Astrocyte of the cerebellum (primary cell): ENCODE results near the gene ANKS1B.

Source experiments
- DNase-seq: peaks from one replicate; pipeline ENCODE4 v3.0.0-alpha.2; 2011; ENCODE audit warnings: low read depth
- H3K4me3 ChIP-seq: 2 replicates; pipeline ENCODE4 v1.5.1; 2011; ENCODE audit warnings: mild to moderate bottlenecking, low read depth, low read length, moderate library complexity
- in situ Hi-C: cut with HindIII; loops from 2 replicates; pipeline ENCODE4 v1.10.0; 2017; ENCODE audit warnings: low sequenced_read_pairs
- TF ChIP-seq, protein P1 (sequence below): IDR thresholded peaks from 2 replicates; pipeline ENCODE4 v1.5.1; 2012; ENCODE audit warnings: low read length, low read depth, moderate library complexity, mild to moderate bottlenecking; ENCODE audit errors: missing control alignments

The ANKS1B gene

GRCh38 chr12:99983456-99984258 lies 1.1 kb downstream of the ANKS1B start:
- in situ Hi-C loops = no loop called here
- TF ChIP-seq, protein P1, sequence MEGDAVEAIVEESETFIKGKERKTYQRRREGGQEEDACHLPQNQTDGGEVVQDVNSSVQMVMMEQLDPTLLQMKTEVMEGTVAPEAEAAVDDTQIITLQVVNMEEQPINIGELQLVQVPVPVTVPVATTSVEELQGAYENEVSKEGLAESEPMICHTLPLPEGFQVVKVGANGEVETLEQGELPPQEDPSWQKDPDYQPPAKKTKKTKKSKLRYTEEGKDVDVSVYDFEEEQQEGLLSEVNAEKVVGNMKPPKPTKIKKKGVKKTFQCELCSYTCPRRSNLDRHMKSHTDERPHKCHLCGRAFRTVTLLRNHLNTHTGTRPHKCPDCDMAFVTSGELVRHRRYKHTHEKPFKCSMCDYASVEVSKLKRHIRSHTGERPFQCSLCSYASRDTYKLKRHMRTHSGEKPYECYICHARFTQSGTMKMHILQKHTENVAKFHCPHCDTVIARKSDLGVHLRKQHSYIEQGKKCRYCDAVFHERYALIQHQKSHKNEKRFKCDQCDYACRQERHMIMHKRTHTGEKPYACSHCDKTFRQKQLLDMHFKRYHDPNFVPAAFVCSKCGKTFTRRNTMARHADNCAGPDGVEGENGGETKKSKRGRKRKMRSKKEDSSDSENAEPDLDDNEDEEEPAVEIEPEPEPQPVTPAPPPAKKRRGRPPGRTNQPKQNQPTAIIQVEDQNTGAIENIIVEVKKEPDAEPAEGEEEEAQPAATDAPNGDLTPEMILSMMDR = no peak
- peak overlapping the region; percentile 63 for H3K4me3 ChIP-seq
- no peak for DNase-seq

DNA sequence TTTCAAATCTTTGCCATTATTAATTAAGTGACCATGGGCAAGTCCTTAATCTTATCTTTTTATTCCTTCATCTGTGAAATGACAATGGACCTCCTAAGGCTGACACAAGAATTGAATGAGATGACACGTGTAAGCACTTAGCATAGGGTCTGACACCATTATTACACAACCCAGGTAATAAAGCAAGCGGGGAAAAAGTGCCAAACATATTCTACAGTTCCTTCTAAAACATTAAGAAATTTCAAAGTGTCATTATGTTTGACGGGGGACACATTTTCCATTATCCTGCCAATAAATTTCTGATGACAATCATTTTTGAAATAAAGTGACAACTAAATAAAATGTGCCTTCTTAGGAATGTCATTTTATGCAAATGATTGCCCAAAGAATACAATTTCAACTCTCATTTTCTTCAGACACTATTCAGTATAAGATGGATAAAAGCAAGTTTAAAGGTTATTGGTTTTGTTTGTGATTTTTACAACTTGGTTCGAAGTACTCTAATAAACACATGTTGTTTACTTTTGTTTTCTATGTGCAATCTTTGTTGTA lies 3.0 kb downstream of the ANKS1B start:
- TF ChIP-seq, protein P1 = no peak
- no peak overlapping the region for H3K4me3 ChIP-seq
- DNase-seq = no peak
- in situ Hi-C loops = no loop called here

- TF ChIP-seq, protein P1 = no peak
- no peak overlapping the region for H3K4me3 ChIP-seq
- in situ Hi-C loops = no loop called here
- DNase-seq = no peak
These were observed 5.3 kb downstream of the ANKS1B start for GRCh38 chr12:99979471-99979870.

DNA sequence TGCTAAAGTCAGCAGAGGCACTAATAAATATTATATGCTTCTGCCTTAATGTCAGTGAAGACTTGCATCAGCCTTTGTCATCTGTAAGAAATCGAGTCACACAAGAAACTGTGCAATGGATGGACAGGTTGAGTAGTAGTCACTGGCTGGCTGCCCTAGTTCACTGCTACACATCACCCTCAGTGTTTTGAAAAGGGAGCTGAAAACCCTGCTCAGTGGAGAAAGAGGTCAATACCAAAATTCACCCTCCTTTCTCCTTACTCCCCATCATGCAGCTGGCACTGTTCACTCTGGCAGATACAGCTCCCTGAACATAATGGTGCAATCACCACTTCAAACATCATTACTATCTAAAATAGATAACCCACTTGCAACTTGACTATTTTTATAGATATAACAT lies 6.6 kb downstream of the ANKS1B start:
- DNase-seq = no peak
- in situ Hi-C loops = no loop called here
- H3K4me3 ChIP-seq = no peak overlapping the region
- TF ChIP-seq, protein P1 = no peak

GRCh38 chr12:99977550-99977949 lies 7.2 kb downstream of the ANKS1B start:
- no peak for DNase-seq
- no peak overlapping the region for H3K4me3 ChIP-seq
- TF ChIP-seq, protein P1 = no peak
- in situ Hi-C loops = no loop called here

- DNase-seq = no peak
- H3K4me3 ChIP-seq = no peak overlapping the region
- TF ChIP-seq, protein P1 = no peak
- in situ Hi-C loops = no loop called here
These were observed 8.0 kb downstream of the ANKS1B start for GRCh38 chr12:99976762-99977161.
